GM21381 (cell line): ENCODE measurements around the gene COX19.

Experiments used
- ATAC-seq: cut with Tn5 transposase; IDR thresholded peaks from one replicate; pipeline ENCODE4 v1.9.1; 2021; ENCODE audit warnings: mild to moderate bottlenecking, moderate library complexity; ENCODE audit not compliant: unreplicated experiment

Gene COX19, protein sequence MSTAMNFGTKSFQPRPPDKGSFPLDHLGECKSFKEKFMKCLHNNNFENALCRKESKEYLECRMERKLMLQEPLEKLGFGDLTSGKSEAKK

GRCh38 chr7:974820-975681 lies at the start of gene COX19:
COX19 (minus strand) TSS chr7:975549; CDS start chr7:975509, 40 bp downstream.
- peak; percentile 72 for ATAC-seq

DNA sequence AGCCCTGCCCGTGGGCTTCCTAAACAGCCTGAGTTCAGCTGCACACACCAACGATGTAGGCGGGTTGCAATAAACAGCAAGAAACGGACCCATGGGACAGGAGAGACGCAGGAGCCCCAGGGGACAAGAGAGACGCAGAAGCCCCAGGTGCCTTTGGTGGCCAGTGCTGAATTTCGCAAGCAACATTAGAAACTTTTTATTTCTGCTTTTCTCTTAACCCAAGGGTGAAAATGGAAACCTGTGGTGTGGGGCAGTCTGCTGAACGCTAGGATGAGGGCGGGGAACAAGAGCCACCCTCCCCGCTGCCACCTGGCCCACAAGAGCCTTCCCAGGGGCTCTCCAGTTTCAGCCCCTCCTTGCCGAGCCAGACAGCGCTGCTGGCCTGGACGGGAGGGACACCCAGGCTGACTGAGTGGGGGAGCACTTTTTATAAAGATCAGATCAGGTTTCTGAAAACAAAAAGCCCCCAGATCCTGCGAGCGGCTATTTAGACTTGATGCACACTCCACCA lies 49.0 kb upstream of the COX19 start:
- peak; percentile 50 for ATAC-seq

DNA sequence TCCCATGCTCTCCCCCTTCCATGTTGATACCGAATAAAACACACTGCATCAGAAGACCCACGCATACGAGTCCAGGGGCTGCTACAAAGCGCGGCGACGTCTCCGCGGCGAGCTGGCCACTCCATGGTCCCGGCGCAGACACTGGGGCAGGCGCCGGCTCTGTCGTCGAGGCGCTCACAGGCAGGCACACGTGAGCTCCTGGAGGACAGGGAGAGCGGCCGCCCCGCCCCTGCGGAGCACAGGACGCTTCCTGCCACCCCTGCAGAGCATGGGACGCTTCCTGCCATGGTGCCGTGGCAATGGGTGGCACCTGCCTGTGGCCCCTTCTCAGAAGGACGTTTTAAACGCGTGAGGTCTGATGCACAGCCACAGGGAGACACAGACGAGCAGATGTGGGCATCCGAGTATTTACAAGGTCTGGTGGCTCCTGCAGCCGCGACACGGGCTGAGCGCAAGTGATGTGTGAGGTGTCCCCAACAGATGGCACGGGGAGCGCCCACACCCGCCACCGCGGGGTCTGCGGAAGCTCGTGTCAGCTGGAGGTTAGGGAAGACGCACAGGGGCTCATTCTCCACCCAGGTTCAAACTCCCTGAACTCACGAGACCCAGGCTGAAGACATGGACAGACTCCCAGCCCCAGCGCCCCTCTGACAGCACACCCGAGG lies 47.6 kb upstream of the COX19 start:
- ATAC-seq, result no peak

DNA sequence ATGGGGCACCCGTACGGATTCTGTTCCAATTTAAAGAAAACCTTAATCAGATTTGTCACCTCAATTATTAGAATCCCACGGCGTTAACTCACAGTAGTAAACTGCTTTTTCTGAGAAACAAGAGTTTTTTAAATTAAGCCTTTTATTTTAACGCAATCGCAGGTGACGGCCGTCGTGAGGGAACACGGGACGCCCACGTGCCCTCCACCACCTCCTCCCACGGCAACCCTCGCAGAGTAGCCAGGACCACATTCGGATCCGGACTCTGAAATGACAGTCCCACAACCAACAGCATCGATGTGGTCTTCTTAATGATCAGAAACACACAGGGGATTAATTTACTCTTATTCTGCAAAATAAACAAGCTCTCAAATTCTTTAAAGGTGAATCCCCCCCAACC lies 47.0 kb upstream of the COX19 start:
- ATAC-seq, result no peak

DNA sequence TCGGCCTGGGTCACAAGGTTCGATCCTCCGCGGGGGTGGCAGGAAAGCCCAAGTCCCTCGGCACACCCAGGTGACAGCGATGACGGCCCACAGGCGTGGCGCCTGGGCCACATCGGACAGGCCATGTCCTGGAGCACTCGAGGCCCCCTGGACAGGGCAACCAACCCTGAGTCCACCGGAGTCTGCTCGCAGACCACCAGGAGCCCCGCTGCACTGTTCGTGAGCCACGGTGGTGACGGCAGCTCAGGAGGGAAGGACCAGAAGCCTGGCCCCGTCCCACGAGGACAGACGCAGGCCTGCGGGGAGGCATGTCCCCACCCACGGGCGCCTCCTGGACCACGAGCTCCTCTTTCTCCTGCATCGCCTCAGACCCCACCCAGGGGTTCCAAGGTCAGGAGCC lies 46.6 kb upstream of the COX19 start:
- no peak for ATAC-seq

- ATAC-seq, result no peak
Observed at GRCh38 chr7:1021366-1021765, 46.0 kb upstream of the COX19 start.

DNA sequence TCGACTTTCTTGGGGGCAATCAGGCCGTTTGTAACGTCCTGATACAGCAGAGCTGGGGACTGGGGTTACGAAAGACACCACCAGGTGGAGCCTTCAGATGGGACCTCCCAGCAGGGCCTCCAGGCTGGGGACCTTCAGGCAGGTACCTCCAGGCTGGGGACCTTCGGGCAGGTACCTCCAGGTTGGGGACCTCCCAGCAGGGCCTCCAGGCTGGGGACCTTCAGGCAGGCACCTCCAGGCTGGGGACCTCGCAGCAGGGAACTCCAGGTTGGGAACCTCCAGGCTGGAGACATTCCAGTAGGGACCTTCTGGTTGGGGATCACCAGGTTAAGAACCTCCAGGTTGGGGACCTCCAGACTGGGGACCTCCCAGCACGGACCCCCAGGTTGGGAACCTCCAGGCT lies 45.5 kb upstream of the COX19 start:
- ATAC-seq, result no peak

- no peak for ATAC-seq
Observed at GRCh38 chr7:1019789-1020610, 44.7 kb upstream of the COX19 start.

DNA sequence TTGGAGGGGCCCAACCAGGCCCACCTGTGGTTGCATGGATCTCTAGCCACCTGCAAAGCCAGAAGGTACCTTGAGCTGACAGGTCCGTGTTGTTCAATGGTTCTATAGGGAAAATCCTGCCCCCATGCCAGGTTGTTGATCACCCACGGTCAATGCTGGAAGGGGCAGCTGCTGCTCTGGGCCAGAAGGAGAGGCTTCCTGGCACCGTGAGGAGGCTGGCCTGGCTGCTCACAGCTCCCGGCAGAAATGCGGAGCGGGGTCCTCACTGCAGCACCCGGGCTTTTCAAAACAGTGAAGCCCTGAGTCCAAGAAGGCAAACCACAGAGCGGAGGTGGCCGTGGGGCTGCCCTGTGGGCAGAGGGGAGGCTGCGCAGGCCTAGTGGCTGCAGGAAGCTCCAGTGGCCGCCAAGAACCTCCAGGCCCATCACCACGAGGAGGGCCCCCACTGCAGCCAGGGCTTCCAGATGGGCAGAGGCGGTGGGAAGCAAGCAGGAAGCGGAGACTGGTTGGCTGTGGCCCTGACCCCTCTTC lies 44.0 kb upstream of the COX19 start:
- ATAC-seq, result no peak

DNA sequence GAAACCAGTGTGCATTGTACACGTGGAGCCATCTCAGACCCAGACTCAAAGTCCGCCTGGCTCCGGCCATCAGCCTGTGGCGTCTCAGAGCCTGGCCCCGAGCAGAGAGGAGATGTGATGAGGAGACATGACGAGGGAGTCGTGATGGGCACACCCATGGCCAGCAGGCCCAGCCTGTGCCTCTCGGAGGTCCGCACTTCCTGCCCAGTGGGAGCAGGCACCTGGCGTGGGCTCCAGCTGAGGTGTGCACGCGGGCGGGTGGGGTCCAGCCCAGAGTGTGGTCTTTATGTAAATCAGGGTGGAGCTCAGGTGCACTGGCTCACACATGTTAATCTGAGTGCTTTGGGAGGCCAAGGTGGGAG lies 43.0 kb upstream of the COX19 start:
- no peak for ATAC-seq

- no peak for ATAC-seq
Observed at GRCh38 chr7:1017586-1018333, 42.4 kb upstream of the COX19 start.

DNA sequence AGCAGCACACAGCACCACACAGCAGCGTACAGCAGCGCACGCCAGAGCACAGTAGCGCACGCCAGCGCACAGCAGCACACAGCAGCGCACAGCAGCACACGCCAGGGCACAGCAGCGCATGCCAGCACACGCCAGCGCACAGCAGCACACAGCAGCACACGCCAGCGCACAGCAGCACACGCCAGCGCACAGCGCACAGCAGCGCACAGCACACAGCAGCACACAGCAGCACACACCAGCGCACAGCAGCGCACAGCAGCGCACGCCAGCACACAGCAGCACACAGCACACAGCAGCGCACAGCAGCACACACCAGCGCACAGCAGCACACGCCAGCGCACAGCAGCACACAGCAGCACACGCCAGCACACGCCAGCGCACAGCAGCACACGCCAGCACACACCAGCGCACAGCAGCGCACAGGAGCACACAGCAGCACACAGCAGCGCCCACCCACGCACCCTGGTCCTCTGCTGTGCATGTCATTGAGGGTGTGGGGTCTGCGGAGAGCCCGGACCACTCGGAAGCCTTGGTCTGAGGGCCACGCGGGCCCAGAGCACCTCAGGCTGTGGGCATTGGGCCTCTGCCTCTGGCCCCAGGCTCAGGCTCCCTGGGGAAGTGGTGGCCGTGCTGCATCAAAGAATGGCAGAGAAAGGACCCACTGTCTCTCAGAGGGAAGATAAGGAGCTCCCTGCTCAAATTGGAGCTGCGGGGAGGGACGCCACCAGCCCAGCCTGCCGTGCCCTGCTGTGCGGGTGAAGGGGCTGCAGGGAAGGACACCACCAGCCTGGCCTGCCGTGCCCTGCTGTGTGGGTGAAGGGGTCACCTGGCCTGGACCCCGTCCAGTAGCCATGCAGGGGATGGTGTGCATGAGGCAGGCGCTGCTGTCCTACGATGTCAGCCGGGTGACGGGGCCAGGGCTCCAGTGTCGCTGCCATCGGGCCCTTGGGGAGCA lies 41.5 kb upstream of the COX19 start:
- ATAC-seq, result no peak

GRCh38 chr7:1015196-1016121 lies 40.1 kb upstream of the COX19 start:
- no peak for ATAC-seq

DNA sequence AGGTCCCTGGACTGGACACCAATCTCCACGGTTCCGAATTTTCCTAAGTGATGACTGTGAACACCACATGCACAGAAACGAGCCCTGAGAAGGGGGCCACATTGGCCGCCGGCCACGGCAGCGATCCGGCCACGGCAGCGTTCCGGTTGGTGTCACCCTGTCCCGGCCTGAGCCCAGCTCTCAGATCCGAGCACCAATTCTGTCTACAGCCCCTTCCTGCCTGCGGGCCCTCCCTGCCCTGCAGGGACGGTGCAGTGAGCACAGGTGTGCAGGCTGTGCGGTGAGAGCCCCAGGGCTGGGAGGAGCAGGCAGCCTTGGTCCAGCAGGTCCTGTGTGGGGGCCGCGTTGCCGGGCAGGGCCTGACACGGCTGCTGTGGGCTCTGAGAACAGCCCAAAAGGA lies 39.3 kb upstream of the COX19 start:
- ATAC-seq, result no peak

DNA sequence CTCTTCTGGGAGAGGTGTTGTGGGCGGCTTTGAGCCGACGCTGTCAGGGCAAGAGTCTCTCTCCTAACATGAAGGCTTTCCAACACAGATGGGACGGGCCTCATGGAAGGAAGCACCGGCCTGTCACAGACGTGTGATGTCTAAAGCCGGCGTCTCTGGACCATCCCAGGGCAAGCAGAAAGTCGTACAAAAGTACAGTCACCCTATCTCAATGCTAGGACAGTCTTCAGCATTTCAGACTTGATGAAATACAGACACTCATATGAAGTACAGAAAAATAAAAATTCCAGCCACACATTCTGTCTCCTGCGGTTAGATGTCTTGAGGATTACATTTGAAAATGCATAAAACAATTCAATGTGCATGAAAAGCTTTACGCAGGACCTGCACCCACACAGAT lies 38.2 kb upstream of the COX19 start:
- no peak for ATAC-seq

DNA sequence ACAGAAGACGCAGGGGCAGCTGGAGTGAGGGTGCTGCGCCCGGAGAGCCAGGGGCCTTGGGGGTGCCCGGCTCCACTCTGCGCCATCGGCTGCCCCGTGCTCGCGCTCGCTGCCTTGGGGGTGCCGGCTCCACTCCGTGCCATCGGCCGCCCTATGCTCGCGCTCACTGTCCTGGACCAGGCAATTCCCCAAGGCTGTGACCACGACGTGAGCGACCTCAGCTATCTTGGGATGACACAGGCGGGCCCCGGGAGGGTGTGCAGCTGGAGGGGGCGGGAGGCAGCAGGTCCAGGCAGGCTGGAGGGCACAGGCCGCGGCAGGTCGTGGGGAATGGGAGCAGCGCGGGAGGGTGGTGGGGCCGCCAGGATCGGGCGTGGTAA lies 37.4 kb upstream of the COX19 start:
- ATAC-seq, result no peak

GRCh38 chr7:1012004-1012715 lies 36.8 kb upstream of the COX19 start:
- no peak for ATAC-seq
